A673 (cell line): ENCODE data around the gene HMGXB3. TPM values are rescaled to one million over a fixed set of nuclear protein-coding genes. Genes with fewer than 3 reads are reported as not detected.

ENCODE experiments used
- BruUV-seq: library from RNA; stranded (reverse); fragments of 400-500 nt; replicated peaks from 2 replicates; lab custom pipeline; 2021; lab: Mats Ljungman, UMichigan
- CTCF ChIA-PET: fragments of 300-600 bp; sonication (Branson Sonifier 250); formaldehyde crosslinking; loops from one replicate; lab custom pipeline; 2022; ENCODE audit warnings: antibody characterized with exemption; lab: Charles Lee
- POLR2A ChIA-PET: fragments of 300-600 bp; sonication (Branson Sonifier 250); formaldehyde crosslinking; loops from one replicate; lab custom pipeline; 2022; ENCODE audit warnings: antibody characterized with exemption; ENCODE audit not compliant: low non-redundant PET; lab: Charles Lee
- DNase-seq: peaks from one replicate; pipeline ENCODE4 v3.0.0-alpha.2; 2015; ENCODE audit warnings: low spot score
- H3K27ac ChIP-seq: fragments of 200-600 bp; sonication (generic); 2 replicates; pipeline ENCODE4 v1.5.1; 2016; ENCODE audit warnings: mixed run types, low read depth, mild to moderate bottlenecking, mixed read lengths, antibody characterized with exemption, low read length; ENCODE audit not compliant: poor library complexity, severe bottlenecking
- H3K27me3 ChIP-seq: fragments of 200-600 bp; sonication (generic); replicated peaks from 2 replicates; pipeline ENCODE4 v1.6.1; 2017; ENCODE audit warnings: mixed run types, low read depth, mild to moderate bottlenecking, mixed read lengths, antibody characterized with exemption, low read length; ENCODE audit not compliant: insufficient read depth, poor library complexity
- H3K36me3 ChIP-seq: fragments of 200-600 bp; sonication (generic); 2 replicates; pipeline ENCODE4 v1.6.1; 2016; ENCODE audit warnings: mixed run types, mild to moderate bottlenecking, mixed read lengths, antibody characterized with exemption, low read length; ENCODE audit not compliant: insufficient read depth, poor library complexity, severe bottlenecking
- H3K4me1 ChIP-seq: fragments of 200-600 bp; sonication (generic); 2 replicates; pipeline ENCODE4 v1.6.1; 2017; ENCODE audit warnings: mixed run types, mild to moderate bottlenecking, mixed read lengths, antibody characterized with exemption, low read length; ENCODE audit not compliant: insufficient read depth, poor library complexity, severe bottlenecking
- H3K4me3 ChIP-seq: fragments of 200-600 bp; sonication (generic); 2 replicates; pipeline ENCODE4 v1.5.1; 2016; ENCODE audit warnings: low read depth, mixed run types, mild to moderate bottlenecking, mixed read lengths, low read length; ENCODE audit not compliant: poor library complexity, severe bottlenecking
- H3K9me3 ChIP-seq: fragments of 200-600 bp; sonication (generic); 2 replicates; pipeline ENCODE4 v1.6.1; 2016; ENCODE audit warnings: mixed run types, low read depth, mild to moderate bottlenecking, mixed read lengths, antibody characterized with exemption, low read length; ENCODE audit not compliant: poor library complexity, severe bottlenecking
- EZH2 ChIP-seq: fragments of 200-600 bp; sonication (generic); IDR thresholded peaks from 2 replicates; pipeline ENCODE4 v1.6.1; 2017; ENCODE audit warnings: borderline replicate concordance, low read depth, mild to moderate bottlenecking, mixed read lengths, antibody characterized with exemption, low read length; ENCODE audit not compliant: poor library complexity, severe bottlenecking
- intact Hi-C: fragments of 100-400 bp; cut with micrococcal nuclease; formaldehyde crosslinking; loops from one replicate; pipeline ENCODE4 v1.10.0; 2022; ENCODE audit not compliant: unreplicated experiment
- total RNA-seq: library from RNA; stranded (reverse); gene quantifications from 2 replicates; pipeline ENCODE4 v1.2.3, GENCODE V29; 2021
- TF ChIP-seq, protein P1 (sequence below): fragments of 300-800, 200-600 bp; sonication (generic); conservative IDR thresholded peaks from 2 replicates; pipeline ENCODE4 v1.5.1; 2017; ENCODE audit warnings: low read depth, mild to moderate bottlenecking, antibody characterized with exemption, low read length, moderate library complexity, mixed read lengths

The HMGXB3 gene
- total RNA-seq, 1 experiment from 2014 or later: 52.6 TPM

DNA sequence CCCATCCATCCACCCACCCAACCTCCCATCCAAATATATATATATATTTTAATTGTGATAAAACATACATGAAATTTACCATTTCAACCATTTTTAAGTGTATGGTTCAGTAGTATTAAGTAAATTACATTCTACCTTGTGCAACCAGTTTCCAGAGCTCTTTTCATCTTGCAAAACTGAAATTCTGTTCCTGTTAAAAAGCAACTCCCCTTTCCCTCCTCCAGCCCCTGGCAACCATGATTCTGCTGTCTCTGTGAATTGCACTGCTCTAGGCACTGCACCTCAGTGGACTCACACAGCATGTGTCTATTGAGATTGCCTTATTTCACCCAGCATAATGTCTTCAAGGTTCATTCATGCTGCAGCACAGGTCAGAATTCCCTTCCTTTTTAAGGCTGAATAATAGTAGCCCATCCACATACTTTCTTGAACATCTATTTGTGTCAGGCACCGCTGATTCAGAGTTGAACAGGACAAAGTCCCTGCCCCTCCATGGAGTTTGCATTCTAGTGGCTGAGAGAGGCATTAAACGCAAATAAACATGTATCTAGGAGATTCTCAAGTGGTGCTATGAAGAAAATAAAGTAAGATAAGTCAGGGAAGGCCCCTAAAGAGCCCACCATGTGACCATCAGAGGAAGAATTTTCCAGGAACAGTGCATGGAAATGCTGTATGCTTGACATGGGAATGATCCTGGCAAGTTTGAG, 61.8 kb downstream of the HMGXB3 start:
- ChIA-PET CTCF (no interaction called here), POLR2A (interaction anchor here (0.7 kb wide), 1 partner anchor 39 kb away, joined by 7 read pairs; no protein-coding TSS in a partner anchor)
- no peaks in the 10 kb centered on the region for H3K4me1 ChIP-seq
- no peaks in the 10 kb centered on the region for H3K36me3 ChIP-seq
- H3K9me3 ChIP-seq: no peaks in the 10 kb centered on the region
- no peak overlapping the region for H3K4me3 ChIP-seq
- no peak for DNase-seq
- H3K27me3 ChIP-seq: no peaks in the 10 kb centered on the region
- no peak for TF ChIP-seq EZH2
- TF ChIP-seq, protein P1, sequence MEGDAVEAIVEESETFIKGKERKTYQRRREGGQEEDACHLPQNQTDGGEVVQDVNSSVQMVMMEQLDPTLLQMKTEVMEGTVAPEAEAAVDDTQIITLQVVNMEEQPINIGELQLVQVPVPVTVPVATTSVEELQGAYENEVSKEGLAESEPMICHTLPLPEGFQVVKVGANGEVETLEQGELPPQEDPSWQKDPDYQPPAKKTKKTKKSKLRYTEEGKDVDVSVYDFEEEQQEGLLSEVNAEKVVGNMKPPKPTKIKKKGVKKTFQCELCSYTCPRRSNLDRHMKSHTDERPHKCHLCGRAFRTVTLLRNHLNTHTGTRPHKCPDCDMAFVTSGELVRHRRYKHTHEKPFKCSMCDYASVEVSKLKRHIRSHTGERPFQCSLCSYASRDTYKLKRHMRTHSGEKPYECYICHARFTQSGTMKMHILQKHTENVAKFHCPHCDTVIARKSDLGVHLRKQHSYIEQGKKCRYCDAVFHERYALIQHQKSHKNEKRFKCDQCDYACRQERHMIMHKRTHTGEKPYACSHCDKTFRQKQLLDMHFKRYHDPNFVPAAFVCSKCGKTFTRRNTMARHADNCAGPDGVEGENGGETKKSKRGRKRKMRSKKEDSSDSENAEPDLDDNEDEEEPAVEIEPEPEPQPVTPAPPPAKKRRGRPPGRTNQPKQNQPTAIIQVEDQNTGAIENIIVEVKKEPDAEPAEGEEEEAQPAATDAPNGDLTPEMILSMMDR: no peak
- BruUV-seq: no TSS peak
- intact Hi-C loops: no loop called here
- no peak overlapping the region for H3K27ac ChIP-seq

DNA sequence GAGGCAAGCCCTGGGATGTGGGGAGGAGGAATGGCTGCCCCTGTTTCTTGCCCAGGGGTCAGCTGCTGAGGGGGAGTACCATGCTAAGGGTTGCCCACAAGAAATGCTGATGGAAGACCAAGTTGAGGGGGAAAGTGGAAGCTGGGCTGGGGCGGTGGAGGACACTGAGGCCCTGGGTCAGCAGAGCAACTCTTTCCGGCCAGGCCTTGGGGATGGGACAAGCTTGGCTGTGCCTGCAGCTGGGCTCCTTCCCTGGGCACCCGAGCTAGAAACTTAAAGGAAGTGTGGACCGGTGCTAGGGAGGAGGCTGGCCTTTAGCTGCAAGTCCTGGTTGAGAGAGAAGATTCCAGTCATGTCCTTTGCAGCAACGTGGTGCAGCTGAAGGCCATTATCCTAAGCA, 63.1 kb downstream of the HMGXB3 start:
- H3K36me3 ChIP-seq: no peaks in the 10 kb centered on the region
- no peak overlapping the region for H3K27ac ChIP-seq
- CTCF ChIA-PET: no interaction called here
- POLR2A ChIA-PET: no interaction called here
- no TSS peak for BruUV-seq
- intact Hi-C loops: no loop called here
- no peak for TF ChIP-seq EZH2
- TF ChIP-seq, protein P1: no peak
- H3K9me3 ChIP-seq: no peaks in the 10 kb centered on the region
- no peaks in the 10 kb centered on the region for H3K27me3 ChIP-seq
- no peak overlapping the region for H3K4me3 ChIP-seq
- H3K4me1 ChIP-seq: no peaks in the 10 kb centered on the region
- DNase-seq: no peak

DNA sequence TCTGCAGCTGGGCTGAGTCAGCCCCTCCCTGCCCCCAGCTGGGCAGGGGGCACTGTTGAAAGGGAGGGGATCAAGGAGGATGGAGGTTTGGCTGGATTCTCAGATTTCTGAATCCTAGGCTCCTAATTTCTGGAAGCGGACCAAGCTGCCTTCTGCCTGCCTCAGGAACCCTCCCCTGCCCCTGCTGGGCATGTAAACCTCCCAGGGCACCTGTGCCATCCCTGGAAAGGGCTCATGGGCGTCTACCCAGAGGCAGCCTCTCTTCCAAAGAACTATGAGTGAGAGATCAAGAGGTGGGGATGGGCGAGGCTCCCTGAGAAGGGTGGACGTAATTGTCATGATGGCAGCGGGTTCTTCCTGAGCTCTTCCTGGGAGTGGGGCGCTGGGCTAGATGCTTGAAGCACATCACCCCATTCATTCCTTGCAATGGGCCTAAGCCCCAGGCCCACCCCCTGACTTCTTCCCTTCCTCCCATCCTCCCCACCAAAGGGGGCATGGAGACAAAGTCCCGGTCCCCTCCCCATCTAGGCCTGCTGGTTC, 64.2 kb downstream of the HMGXB3 start:
- BruUV-seq: no TSS peak

More for the DNA sequence above, 64.2 kb downstream of the HMGXB3 start:
- Histone ChIP-seq H3K4me1 (no peaks in the 10 kb centered on the region), H3K27ac (no peak overlapping the region), H3K36me3 (no peaks in the 10 kb centered on the region), H3K9me3 (no peaks in the 10 kb centered on the region), H3K4me3 (no peak overlapping the region), H3K27me3 (no peaks in the 10 kb centered on the region)
- TF ChIP-seq, protein P1: no peak
- no peak for TF ChIP-seq EZH2
- ChIA-PET CTCF (no interaction called here), POLR2A (no interaction called here)
- DNase-seq: no peak
- intact Hi-C loops: no loop called here
